Activated CD4-positive, alpha-beta T cell treated with anti-CD3 and anti-CD28 coated beads, Interleukin-2, amount 50 U/mL, for 1 hour (primary cell): ENCODE measurements around the gene CACHD1.

Experiments
- DNase-seq: peaks from one replicate; pipeline ENCODE4 v3.0.0-alpha.2; 2020

The CACHD1 gene

DNA sequence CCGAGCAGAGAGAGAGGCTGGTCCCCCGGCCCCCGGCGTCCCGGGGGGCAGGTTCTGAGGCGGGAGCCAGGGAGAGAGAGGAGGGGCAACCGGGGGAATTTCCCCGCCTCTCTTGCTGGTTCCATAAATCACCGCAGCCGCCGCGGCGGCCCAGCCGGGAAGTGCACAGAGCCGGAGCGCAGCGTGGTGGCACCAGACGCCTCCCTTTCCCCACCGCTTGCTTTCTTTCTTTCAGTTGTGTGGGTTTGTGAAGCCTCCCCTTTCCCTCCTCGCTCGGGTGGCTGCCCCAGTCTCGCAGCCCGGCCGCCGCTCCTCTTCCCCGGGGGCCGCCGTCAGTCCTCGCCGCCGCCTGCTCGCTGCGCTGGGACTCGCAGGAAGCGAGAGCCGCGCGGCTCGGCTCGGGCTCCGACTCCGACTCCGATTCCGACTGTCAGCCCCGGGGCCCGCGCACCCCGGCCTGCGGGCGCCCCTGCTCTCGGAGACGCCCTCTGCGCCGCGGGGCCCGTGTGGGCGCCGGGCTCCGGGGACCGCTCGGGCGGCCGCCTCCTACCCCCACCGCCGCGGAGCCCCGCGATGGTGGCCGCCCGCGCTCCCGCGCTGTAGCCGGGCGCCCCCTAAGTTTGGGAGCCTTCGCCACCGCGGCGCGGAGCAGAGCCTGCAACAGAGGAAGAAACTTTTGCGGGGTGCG lies at the start of gene CACHD1:
Gene CACHD1 (plus strand): TSS at position 153 of the 688 bp plus-strand sequence. CDS start 616 bp downstream, outside the sequence.
- peak; percentile 39 for DNase-seq

GRCh38 chr1:64421377-64421776 lies 48.6 kb upstream of the CACHD1 start:
- DNase-seq: no peak

GRCh38 chr1:64423526-64423925 lies 46.4 kb upstream of the CACHD1 start:
- DNase-seq: no peak

DNA sequence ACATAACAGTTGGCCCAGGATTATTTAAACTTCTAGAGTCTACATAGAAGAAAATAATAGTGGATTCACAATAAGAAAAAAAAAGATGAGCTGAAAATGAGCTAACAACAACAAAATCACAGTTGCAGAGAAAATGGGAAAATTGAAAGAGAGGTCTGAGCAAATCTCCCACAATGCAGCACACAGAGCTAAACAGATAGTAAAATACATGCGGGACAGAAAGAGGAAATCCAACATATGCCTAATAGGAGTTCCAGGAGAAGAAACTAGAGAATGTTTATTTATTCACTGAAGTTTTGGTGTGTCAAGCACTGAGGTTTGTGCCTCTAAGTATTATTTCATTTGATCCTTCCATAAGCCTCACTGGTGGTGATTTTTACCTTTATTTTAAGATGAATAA lies 45.5 kb upstream of the CACHD1 start:
- DNase-seq: no peak

DNA sequence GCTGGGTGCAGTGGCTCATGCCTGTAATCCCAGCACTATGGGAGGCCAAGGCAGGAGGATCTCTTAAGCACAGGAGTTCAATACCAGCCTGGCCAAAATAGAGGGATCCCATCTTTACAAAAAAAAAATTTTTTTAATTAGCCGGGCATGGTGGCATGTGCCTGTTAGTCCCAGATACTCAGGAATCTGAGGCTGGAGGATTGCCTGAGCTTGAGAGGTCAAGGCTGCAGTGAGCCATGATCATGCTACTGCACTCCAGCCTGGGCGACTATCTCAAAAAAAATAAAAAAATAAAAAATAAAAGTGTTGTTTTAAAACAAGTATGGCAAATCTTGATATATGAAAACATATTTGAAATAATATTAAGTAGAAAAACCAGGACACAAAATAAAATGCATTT lies 44.4 kb upstream of the CACHD1 start:
- DNase-seq: no peak

DNA sequence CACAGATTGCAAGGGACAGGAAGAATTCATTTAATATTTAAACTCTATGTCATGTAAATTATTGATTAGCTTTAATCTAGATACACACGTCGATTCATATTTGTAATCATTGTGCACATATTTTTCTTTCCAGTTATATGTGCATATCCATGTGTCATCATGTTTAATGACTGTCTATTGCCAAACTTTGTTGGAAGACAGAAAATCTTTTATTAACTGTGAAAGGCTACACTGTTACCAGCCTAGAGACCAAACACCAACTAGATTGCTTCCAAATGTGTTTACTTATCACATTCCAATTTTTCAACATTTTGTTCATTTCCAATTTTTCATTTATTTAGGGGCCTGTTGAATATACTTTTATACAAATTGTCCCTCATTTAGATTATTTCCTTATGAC lies 43.2 kb upstream of the CACHD1 start:
- no peak for DNase-seq

GRCh38 chr1:64427879-64428278 lies 42.0 kb upstream of the CACHD1 start:
- no peak for DNase-seq

GRCh38 chr1:64433308-64433707 lies 36.6 kb upstream of the CACHD1 start:
- DNase-seq: no peak

- no peak for DNase-seq
Observed at GRCh38 chr1:64433747-64434146, 36.2 kb upstream of the CACHD1 start.

DNA sequence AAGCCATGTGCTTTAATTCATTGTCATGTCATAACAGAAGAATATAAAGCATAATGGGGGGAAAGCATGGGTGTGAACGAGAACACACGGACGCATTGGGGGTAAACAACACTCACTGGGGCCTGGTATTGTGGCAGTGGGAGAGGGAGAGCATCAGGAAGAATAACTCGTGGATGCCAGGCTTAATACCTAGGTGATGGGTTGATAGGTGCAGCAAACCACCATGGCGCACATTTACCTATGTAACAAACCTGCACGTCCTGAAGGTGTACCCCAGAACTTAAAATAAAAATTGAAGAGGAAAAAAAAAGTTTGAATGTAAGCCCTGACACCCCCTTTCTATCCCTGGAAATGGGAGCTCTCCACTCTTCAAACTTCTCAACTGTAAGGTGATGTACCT lies 34.9 kb upstream of the CACHD1 start:
- no peak for DNase-seq

GRCh38 chr1:64437453-64437852 lies 32.5 kb upstream of the CACHD1 start:
- DNase-seq: no peak

DNA sequence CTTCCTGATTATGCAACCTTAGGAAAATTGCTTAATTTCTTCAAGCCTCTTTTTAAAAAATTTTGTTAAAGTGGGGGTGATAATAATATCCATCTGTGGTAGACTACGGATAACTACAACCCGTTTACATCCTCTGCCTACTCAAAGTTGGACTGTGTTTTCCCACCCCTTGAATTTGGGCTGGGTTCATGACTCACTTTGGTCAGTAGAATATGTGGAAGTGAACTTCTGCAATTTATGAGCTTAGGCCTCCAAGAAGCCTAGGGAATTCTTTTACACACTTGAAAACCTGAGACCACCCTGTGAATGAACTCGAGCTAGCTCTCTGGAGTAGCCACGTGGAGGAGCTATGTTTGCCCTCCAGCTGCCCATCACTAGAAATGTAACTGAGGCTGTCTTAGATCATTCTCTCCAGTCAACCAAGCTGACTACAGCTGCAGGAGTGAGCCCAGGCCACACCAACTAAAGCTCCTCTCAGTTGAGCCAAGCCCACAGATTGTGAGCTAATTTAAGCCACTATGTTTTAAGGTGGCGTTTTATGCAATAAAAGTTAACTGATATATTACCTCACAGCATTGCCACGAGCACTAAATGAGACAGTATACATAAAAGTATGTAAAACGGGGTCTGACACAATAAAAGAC lies 29.6 kb upstream of the CACHD1 start:
- no peak for DNase-seq

DNA sequence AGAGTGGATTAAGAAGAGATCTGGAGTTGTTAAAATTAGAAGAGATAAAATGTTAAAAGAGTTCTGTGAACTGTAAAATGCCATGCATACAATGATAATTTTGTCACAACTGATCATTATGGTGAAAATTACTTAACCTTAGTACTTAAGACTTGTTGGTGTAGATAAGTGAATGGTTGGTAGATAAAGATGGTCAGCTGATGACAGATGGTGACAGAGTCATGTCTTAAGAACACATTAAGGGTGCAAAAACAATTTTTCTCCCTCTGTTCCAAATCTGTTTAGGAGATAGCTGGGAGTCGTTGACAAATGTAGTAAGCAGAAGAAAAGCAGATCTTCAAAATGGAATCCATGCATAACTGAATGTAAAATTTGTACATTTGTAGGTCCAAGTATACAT lies 18.5 kb upstream of the CACHD1 start:
- DNase-seq: no peak

DNA sequence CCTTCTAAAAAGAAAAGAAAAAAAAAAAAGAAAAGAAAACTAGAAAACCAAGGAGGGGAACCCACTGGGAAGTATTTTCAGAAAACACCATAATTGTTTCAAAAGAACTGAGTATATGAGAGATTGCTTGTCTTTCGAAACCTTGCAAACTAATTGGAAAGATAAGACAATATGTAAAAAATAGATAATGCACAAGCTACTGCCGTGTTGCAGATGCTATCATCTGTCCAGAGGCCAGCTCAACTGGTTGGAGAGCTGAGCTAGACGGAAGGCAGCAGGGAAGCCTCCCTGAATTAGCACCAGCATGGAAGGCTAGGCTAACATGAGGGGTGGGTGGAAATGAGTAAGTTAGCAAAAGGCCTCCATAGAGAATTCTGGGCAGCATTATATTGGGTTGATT lies 16.2 kb upstream of the CACHD1 start:
- DNase-seq: no peak

- no peak for DNase-seq
Observed at GRCh38 chr1:64458915-64459314, 11.0 kb upstream of the CACHD1 start.

DNA sequence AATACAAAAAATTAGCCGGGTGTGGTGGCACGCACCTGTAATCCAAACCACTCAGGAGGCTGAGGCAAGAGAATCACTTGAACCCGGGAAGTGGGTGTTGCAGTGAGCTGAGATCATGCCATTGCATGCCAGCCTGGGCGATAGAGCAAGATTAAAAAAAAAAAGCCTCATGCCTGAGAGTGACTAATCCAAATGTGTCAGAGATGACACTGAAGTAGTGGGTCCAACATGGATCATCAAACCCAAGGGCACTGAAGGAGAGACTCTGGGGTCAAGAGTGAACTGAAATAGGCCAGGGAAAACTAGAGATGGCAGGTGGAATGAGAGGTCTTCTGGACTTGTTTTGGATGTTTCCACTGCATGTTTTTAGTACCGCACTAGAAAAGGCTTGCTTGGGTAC lies 10.2 kb upstream of the CACHD1 start:
- no peak for DNase-seq

DNA sequence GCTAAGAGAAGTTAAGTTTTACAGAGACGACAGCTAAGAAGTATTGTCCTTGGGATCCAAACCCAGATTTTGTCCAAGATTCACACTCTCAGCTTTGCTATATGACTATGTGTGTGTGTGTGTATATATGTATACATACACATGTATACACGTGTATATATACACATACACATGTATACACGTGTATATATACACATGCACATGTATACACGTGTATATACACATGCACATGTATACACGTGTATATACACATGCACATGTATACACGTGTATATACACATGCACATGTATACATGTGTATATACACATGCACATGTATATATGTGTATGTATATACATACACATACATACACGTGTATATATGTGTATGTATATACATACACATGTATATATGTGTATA lies 3.9 kb upstream of the CACHD1 start:
- no peak for DNase-seq

DNA sequence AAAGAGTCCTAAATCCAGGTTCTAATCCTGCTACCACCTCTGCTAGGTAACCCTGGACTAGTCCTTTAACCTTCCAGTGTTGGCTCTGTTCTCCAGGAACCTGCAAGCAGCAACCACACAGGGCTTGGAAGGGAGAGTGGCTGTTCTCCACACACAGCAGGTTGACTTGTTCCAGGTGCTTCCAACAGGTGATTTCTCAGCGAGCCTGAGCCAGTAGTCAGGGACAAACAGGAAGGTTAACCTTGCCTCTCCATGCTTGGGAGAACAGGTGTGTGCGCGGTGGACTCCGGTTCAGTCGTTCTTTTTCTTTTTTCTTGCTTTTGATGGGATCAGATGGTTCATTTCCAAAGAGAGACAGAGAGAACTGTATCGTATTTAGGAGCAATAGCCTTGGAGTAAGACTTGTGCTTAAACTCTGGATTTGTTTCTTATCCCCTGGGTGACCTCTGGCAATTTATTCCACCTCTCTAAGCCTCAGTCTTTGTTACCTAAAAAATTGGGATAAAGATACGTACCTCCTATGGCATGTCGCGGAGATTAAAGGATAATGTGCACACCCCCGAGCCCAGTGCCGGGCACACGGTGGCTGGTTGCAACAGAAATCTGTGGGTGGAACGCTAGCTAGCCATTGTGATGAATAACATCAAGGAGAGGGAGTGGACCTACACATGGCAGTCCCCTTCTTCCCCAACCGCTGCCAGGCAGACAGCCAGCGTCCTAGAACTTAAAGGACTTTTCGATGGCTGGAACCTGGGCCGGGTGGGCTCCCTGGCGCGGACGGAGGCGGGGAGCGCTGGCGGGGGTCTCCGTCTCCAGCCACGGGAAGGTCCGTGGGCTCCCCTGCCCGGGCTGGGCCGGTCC lies 583 bp upstream of the CACHD1 start:
- DNase-seq: no peak

GRCh38 chr1:64470665-64471217 lies 812 bp downstream of the CACHD1 start:
- DNase-seq: no peak

- DNase-seq: peak; percentile 3
Observed at GRCh38 chr1:64471218-64472039, 1.5 kb downstream of the CACHD1 start.

DNA sequence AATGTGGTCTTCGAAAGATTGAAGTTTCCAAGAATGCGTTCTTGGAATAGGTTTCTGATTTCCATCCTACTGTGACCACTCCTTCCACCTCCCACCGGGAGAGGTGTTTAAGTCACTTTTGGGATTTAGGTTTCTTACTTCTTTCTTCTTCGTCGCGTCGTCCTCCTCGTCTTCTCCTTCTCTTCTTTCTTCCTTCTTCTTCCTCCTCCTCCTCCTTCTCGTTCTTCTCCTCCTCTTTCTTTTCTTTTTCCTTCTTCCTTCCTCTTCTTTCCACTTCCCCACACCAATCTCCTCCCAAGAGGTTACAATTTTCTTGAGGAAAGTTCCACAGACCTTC lies 2.1 kb downstream of the CACHD1 start:
- no peak for DNase-seq

GRCh38 chr1:64472805-64473204 lies 2.9 kb downstream of the CACHD1 start:
- no peak for DNase-seq

GRCh38 chr1:64473367-64473766 lies 3.4 kb downstream of the CACHD1 start:
- no peak for DNase-seq
